LNCAP (cell line): ENCODE results near the gene GPSM1.

Source experiments
- TF ChIP-seq, protein P1 (sequence below): fragments of 450-650 bp; IDR thresholded peaks from 2 replicates; pipeline ENCODE4 v1.5.1; 2017; ENCODE audit warnings: mild to moderate bottlenecking

GPSM1 gene

DNA sequence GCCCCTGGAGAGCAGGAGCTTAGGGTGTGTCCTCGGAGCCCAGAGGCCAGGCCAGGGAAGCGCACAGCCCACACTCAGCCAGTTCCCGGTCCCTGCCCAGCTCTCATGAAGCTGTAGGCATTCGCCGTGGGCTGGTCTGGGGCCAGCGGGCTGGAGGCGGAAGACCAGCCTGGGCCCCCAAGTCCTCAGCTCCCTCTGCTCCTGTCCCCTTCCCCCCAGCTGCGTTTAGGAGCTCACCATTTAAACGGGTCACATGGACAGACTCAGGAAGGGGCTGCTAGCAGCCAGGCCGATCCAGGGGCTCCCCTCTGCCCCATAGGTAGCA is 18.8 kb downstream of the GPSM1 start:
- TF ChIP-seq, protein P1, sequence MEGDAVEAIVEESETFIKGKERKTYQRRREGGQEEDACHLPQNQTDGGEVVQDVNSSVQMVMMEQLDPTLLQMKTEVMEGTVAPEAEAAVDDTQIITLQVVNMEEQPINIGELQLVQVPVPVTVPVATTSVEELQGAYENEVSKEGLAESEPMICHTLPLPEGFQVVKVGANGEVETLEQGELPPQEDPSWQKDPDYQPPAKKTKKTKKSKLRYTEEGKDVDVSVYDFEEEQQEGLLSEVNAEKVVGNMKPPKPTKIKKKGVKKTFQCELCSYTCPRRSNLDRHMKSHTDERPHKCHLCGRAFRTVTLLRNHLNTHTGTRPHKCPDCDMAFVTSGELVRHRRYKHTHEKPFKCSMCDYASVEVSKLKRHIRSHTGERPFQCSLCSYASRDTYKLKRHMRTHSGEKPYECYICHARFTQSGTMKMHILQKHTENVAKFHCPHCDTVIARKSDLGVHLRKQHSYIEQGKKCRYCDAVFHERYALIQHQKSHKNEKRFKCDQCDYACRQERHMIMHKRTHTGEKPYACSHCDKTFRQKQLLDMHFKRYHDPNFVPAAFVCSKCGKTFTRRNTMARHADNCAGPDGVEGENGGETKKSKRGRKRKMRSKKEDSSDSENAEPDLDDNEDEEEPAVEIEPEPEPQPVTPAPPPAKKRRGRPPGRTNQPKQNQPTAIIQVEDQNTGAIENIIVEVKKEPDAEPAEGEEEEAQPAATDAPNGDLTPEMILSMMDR: no peak

DNA sequence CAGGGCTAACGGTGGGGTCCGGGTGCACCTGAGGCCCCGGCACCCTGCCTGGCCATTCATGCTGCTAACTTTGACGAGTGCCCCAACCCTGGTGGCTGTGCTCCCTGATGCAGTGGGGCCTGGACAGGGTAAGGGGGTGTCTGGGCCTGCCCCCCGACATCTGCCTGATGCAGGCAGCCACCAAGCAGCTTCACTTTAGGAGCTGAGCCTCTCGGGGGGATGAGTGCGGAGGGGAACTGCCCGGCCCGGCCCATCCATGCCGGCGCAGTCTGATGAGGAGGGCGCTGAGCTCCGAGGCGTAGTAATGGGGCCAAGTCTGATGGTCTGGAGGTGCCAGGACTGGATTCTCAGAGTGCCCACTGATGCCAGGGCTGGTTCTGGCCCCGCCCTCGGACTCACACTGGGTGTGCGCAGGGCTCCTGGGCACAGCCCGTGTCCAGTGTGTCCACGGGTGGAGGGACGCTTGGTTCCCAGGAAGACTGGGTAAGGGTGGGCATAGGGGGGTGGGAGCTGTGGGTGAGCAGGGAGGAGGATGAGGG is 19.7 kb downstream of the GPSM1 start:
- TF ChIP-seq, protein P1: no peak

DNA sequence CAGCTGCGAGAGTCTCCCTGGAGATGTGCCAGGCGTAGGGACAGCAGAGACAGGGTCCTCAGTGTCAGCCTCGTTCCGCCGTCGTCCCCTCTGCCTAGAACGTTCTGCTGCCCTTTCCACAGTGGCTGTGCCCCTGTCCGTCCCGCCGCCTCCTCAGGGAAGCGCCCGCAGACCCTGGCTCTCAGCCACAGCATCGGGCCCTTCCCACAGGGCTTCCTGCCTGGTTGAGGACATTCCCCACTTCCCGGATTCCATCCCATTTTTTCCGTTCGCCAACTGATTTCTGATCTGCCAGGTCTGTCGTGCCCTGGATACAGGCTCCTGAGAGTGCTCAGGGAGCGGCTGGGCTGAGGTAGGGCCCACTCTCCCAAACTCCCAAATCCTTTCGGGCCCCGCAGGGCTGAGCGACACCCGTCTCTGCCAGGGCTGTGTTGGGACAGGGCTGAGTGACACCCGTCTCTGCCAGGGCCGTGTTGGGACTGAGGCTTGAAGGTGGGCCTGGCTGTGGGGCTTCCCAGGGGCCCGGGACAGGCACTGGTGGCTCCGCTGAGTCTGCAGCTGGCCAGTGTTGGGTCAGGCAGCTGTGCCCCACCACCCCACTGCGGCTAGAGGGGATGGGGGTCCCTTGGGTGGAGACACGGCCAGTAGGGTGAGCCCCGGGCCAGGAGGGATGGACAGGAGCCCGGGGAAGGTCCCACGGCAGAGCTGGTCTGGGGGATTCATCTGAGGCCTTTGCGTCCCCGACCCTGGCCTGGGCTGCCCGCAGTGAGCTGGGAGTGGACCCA is 20.3 kb downstream of the GPSM1 start:
- TF ChIP-seq, protein P1: no peak

DNA sequence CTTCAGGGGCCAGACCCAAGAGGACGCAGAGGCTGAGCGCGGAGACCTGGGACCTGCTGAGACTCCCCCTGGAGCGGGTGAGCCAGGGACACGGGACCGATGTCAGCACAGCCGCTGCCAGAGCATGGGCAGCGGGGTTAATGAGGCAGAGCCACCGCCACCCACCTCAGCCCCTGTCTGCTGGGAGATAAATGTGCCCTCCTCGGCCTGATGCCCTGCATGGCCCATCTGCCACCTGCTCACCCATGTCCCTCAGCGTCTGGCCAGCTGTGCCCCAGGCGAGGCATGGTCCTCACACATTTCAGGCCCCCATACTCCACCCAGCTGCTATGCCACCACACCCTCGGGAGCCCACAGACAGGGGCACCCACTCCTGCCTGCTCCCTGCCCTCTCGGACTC is 21.4 kb downstream of the GPSM1 start:
- TF ChIP-seq, protein P1: no peak

DNA sequence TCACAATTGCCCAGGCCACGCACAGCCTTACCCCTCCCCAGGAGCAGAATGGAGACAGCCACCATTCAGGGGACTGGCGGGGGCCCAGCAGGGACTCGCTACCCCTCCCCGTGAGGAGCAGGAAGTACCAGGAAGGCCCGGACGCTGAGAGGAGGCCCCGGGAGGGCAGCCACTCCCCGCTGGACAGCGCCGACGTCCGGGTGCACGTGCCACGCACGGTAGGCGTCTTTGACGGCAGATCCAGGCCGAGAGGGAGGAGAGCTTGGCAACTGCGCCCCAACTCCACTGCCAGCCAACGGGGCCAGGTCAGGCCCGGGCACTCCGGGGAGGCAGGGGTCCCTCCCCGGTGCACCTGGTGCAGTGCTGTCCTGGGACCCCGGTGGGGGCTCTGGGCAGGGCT is 22.2 kb downstream of the GPSM1 start:
- TF ChIP-seq, protein P1: no peak

DNA sequence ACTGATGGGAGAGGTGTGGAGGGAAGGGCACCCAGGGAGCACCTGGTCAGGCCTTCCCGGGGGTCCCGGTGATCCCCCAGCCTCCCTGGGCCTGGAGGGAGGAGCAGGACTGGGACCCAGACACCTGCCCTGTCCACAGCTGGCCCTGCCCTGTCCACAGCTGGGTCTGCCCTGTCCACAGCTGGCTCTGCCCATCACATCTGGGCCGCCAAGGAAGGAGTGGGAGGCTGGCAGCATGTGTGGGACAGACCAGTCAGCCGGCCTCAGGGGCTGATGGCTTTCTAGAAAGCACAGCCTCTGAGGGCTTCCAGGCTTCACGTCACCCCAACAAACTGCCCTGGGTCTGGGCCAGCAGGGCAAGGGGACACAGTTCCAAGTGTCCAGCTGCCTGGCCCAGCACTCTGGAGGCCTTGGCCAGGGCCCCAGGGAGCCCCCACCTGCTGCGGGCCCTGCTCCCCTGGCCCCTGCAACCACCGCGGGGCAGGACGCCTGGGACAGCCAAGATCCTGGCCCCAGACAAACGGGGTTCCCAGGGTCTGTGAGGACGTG is 24.0 kb downstream of the GPSM1 start:
- TF ChIP-seq, protein P1: no peak

DNA sequence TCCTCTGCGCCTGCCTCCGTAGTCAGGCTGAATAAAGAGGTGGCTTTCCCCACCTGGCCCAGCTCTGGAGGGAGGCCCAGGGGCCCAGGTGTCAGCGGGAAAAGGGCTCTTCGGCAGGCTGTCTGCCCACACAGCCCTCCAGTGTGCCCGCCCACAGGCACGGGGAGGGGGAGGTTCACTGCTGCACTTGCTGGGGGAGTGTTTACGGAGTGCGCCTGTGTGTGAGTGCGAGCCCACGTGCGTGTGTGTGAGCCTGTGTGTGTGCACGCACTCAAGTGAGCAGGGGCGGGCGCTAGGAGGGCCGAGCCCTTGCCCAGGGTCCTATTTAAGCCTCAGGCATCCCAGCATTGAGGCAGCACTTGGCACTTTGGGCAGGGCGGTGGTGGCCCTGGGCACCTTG is 25.3 kb downstream of the GPSM1 start:
- TF ChIP-seq, protein P1: no peak
